SW480 (cell line): ENCODE data around the gene C1QTNF1.

Source experiments
- DNase-seq: peaks from one replicate; pipeline ENCODE4 v3.0.0-alpha.2; 2016; ENCODE audit warnings: low spot score

C1QTNF1 gene

DNA sequence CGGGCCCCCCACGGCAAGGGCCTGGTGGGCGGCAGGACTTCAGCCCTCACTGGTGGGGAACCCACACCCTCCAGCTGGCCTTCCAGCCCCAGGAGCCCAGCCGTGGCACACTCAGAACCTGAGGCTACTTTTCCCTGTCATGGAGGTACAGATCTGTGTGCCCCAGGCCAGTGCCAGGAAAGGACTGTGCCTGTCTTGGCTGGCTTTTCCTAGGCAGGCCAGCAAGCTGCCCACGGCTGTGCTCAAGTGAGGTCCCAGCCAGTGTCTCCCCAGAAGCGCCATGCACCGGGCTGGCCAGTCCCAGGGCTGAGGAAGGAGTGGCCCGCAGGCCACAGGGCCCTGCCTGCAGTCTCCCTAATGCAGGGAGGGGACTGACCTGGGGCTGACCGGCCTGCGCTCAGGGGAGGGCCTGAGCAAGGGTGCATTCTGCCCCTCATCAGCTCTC lies 67.3 kb downstream of the C1QTNF1 start:
- no peak for DNase-seq

DNA sequence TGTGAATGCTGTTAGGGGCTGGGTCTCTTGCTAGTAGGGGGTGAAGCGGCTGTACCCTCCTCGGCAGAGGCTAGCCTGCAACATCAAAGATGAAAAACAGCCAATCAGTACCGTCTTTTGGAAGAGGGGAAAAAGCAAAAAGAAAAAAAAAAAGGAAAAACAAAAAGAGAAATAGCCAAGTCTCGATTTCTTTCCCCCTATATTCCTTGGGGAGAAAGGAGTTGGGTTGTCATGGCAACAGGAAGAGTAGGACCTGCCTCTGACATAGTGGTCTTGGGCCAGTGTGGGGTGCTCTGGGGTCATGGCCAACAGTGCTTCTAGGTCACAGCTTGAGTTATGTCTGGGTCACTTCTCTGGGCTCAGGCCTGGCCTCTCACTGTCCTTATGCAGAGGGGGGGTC lies 68.6 kb downstream of the C1QTNF1 start:
- DNase-seq: no peak

DNA sequence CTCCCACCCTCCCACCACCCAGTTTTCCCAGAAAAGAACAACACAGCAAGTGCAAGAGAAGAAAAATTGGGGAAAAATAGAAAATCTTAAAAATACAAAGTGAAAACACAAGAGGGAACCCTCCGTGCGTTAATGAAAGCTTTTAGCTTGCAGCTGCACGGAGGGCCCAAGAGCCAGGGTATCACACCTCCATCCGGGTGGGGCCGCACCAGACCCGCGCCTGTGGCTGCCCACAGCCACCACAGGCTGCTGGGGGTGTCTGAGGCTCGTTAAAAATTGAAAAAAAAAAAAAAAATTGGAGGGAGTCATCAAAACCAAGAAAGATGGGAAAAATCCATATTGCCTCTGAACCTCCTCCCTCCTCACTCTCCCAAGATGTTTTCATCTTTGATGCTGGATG lies 69.3 kb downstream of the C1QTNF1 start:
- DNase-seq: no peak

DNA sequence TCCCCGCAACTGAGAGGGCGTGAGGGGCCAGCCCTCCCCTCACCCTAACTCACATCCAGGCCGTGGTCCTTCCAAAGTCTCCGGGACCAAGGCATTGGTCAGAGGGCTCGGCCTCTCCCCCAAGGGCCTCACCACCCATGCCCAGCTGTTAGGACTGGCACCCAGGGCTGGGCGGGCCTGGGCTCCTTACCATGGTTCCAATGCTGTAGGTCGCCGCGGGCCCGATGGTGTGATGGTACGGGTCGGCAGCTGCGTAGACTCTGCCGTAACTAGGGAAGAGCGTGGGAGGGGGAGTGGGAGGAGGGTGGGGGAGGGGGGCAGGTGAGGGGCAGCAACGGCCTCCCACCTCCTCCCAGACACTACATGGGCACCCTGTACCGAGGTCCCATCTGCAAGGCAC lies 70.3 kb downstream of the C1QTNF1 start:
- no peak for DNase-seq

- peak; percentile 39 for DNase-seq
Observed at GRCh38 chr17:79095345-79096055, 71.5 kb downstream of the C1QTNF1 start.

DNA sequence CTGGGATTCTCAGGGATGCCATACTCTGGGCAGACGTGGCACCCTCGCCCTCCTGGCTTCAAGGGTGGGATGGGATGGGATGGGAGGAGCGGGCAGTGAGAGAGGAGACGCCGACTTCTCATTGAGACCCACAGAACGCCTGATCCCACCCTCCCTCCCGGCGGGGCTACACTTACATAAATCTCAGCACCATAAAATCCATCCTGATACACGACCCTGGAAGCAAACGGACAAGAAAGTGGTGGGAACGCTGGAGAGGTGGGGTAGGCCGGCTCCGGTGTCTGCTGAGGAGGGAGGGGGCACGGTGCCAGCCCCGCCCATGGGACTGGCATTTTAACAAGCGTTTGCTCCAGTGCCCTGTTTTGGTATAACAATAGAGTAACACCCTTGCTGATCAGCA lies 72.5 kb downstream of the C1QTNF1 start:
- no peak for DNase-seq

GRCh38 chr17:79097226-79098055 lies 73.5 kb downstream of the C1QTNF1 start:
- DNase-seq: no peak

DNA sequence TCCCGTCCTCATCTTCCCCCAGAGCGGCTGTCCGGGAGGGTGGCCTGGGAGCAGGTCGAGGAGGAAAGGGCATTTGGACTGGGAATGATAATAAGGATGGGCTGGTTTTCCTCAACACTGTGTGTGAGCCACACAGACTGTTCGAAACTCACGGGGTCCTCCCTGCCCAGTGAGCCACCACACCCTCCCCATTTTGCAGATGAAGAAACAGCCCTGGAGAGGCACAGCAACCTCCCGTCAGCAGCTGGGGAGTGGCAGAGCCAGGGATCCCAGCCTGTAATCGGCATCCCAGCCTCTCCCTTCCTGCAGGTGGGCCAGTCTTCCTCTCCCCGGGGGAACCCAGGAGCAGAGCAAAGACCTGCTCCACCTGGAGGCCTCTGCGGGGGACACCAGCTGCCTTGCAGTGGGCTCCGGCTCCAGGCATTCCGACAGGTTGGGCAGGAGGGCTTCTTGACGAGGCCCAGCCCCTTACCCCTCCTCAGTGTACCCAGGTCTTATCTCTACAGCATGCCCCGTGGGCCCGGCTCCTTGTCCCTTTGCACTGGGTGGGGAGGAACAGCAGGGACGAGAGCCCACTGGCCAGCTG lies 74.4 kb downstream of the C1QTNF1 start:
- no peak for DNase-seq
